Keratinocyte (primary cell): ENCODE data around the gene BUB1. TPM values are rescaled to one million over a fixed set of nuclear protein-coding genes. Genes with fewer than 3 reads are reported as not detected.

Experiments
- DNase-seq: peaks from one replicate; pipeline ENCODE4 v3.0.0-alpha.2; 2011; ENCODE audit warnings: low read depth, missing footprints, low spot score
- FAIRE-seq: peaks from 2 replicates; lab custom pipeline; 2011; peaks lifted over from hg19 to GRCh38; lab: Jason Lieb, UNC
- H2AFZ ChIP-seq: 2 replicates; pipeline ENCODE4 v1.6.0; 2012; ENCODE audit warnings: low read length, control low read depth, inconsistent platforms; ENCODE audit not compliant: control insufficient read depth
- H3K27ac ChIP-seq: 2 replicates; pipeline ENCODE4 v1.5.1; 2011; ENCODE audit warnings: low read length; ENCODE audit not compliant: control insufficient read depth, insufficient read depth
- H3K27me3 ChIP-seq: 3 replicates; pipeline ENCODE4 v1.6.0; 2011; ENCODE audit warnings: low read length; ENCODE audit not compliant: control insufficient read depth, insufficient read depth; ENCODE audit errors: extremely low read depth
- H3K36me3 ChIP-seq, 2 experiments: 2 replicates in 1 of 2; 3 replicates in 1 of 2; pipeline ENCODE4 v1.5.1; 2011; ENCODE audit warnings: low read length in 2 of 2, mild to moderate bottlenecking in 1 of 2; ENCODE audit not compliant: control insufficient read depth in 2 of 2, insufficient read depth in 2 of 2; ENCODE audit errors: extremely low read depth in 1 of 2
- H3K4me1 ChIP-seq: 3 replicates; pipeline ENCODE4 v1.5.1; 2011; ENCODE audit warnings: low read length; ENCODE audit not compliant: control insufficient read depth, insufficient read depth; ENCODE audit errors: extremely low read depth
- H3K4me2 ChIP-seq: 3 replicates; pipeline ENCODE4 v1.6.0; 2011; ENCODE audit warnings: low read depth, low read length; ENCODE audit not compliant: control insufficient read depth, insufficient read depth; ENCODE audit errors: extremely low read depth
- H3K4me3 ChIP-seq, 3 experiments: fragments of 200-600 bp in 1 of 3; sonication (generic) in 1 of 3; 2 replicates in 2 of 3; 3 replicates in 1 of 3; pipeline ENCODE4 v1.5.1; 2011 to 2016; ENCODE audit warnings: low read length in 3 of 3, mild to moderate bottlenecking in 3 of 3, control low read depth in 2 of 3, inconsistent platforms in 1 of 3, low read depth in 1 of 3, mixed read lengths in 1 of 3, mixed run types in 1 of 3, moderate library complexity in 1 of 3; ENCODE audit not compliant: control insufficient read depth in 2 of 3, insufficient read depth in 2 of 3; ENCODE audit errors: extremely low read depth in 1 of 3
- H3K79me2 ChIP-seq: 2 replicates; pipeline ENCODE4 v1.6.0; 2012; ENCODE audit warnings: low read length; ENCODE audit not compliant: control insufficient read depth, insufficient read depth
- H3K9ac ChIP-seq: 3 replicates; pipeline ENCODE4 v1.6.0; 2011; ENCODE audit warnings: low read length; ENCODE audit not compliant: control insufficient read depth, insufficient read depth; ENCODE audit errors: extremely low read depth
- H3K9me1 ChIP-seq: 3 replicates; pipeline ENCODE4 v1.6.0; 2011; ENCODE audit warnings: low read length; ENCODE audit not compliant: control insufficient read depth, insufficient read depth; ENCODE audit errors: extremely low read depth
- H3K9me3 ChIP-seq: 2 replicates; pipeline ENCODE4 v1.5.1; 2012; ENCODE audit warnings: low read depth, low read length; ENCODE audit not compliant: control insufficient read depth
- H4K20me1 ChIP-seq: 3 replicates; pipeline ENCODE4 v1.6.0; 2011; ENCODE audit warnings: low read length; ENCODE audit not compliant: control insufficient read depth, insufficient read depth; ENCODE audit errors: extremely low read depth
- EZH2 ChIP-seq: IDR thresholded peaks from one replicate; pipeline ENCODE4 v1.6.1; 2012; ENCODE audit warnings: inconsistent platforms, mild to moderate bottlenecking, low read length, moderate library complexity
- dilution Hi-C: fragments of 300-500 bp; cut with MboI; formaldehyde crosslinking; loops from one replicate; pipeline ENCODE4 v1.7.0; 2020; ENCODE audit warnings: low sequenced_read_pairs; ENCODE audit not compliant: extremely low pct_ligation_motif_present
- polyA plus RNA-seq, 5 experiments: library from polyadenylated mRNA; depleted of rRNA in 3 of 5; stranded (reverse) in 3 of 5; stranded (forward) in 1 of 5; unstranded in 1 of 5; fragments of >200 nt; gene quantifications; 1 replicate in 1 of 5; 2 replicates in 3 of 5; 3 replicates in 1 of 5; pipeline versions ENCODE4 v1.2.1 to v1.2.3, GENCODE V29; 2011 to 2012; ENCODE audit warnings: missing spikeins in 2 of 5, low read depth in 1 of 5, low replicate concordance in 1 of 5
- TF ChIP-seq, protein P1 (sequence below), 3 experiments: IDR thresholded peaks in 1 of 3; conservative IDR thresholded peaks in 1 of 3; optimal IDR thresholded peaks in 1 of 3; 2 replicates in 2 of 3; 3 replicates in 1 of 3; pipeline versions ENCODE3 to v1.5.1; 2011; ENCODE audit warnings: low read length in 3 of 3, mild to moderate bottlenecking in 3 of 3, moderate library complexity in 2 of 3, control low read depth in 1 of 3, inconsistent platforms in 1 of 3; ENCODE audit not compliant: insufficient read depth in 2 of 3; ENCODE audit errors: extremely low read depth in 1 of 3

The BUB1 gene
- polyA plus RNA-seq, 1 donor (not counting 4 experiments of a cell fraction or from before 2014, with no cell fraction given): 24.7 TPM

DNA sequence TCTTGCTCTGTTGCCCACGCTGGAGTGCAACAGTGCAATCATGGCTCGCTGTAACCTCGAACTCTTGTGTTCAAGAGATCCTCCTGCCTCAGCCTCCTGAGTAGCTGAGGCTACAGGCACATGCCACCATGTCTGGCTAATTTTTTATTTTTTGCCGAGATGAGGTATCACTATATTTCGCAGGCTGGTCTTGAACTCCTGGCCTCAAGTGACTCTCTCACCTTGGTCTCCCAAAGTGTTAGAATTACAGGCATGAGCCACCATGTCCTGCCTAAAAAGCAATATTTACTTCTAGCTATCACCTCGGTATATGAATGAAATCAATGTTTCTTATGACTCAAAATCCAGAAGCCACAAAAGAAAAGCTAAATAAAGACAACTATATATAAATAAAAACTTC lies 2.2 kb downstream of the BUB1 start:
- no peak overlapping the region for H3K4me3 ChIP-seq
- peaks cover 0 to 12% of the 10 kb centered on the region in 2 experiments for H3K36me3 ChIP-seq
- TF ChIP-seq EZH2: no peak
- TF ChIP-seq, protein P1, sequence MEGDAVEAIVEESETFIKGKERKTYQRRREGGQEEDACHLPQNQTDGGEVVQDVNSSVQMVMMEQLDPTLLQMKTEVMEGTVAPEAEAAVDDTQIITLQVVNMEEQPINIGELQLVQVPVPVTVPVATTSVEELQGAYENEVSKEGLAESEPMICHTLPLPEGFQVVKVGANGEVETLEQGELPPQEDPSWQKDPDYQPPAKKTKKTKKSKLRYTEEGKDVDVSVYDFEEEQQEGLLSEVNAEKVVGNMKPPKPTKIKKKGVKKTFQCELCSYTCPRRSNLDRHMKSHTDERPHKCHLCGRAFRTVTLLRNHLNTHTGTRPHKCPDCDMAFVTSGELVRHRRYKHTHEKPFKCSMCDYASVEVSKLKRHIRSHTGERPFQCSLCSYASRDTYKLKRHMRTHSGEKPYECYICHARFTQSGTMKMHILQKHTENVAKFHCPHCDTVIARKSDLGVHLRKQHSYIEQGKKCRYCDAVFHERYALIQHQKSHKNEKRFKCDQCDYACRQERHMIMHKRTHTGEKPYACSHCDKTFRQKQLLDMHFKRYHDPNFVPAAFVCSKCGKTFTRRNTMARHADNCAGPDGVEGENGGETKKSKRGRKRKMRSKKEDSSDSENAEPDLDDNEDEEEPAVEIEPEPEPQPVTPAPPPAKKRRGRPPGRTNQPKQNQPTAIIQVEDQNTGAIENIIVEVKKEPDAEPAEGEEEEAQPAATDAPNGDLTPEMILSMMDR (optimal IDR thresholded peaks at IDR 0.05 in 1 of 3, IDR thresholded peaks at IDR 0.05 in 1 of 3, conservative IDR thresholded peaks at IDR 0.05 in 1 of 3; ENCODE audit: extremely low read depth in 1 of 3, insufficient read depth in 2 of 3, low read length in 3 of 3): no peak
- H3K79me2 ChIP-seq: peaks cover 26% of the 10 kb centered on the region
- DNase-seq (no peak), FAIRE-seq (no peak)
- peaks cover 26% of the 10 kb centered on the region for H3K4me1 ChIP-seq
- no peaks in the 10 kb centered on the region for H3K9me3 ChIP-seq
- H3K4me2 ChIP-seq: no peak overlapping the region
- H3K9ac ChIP-seq: no peak overlapping the region
- H4K20me1 ChIP-seq: no peaks in the 10 kb centered on the region
- no peaks in the 10 kb centered on the region for H3K9me1 ChIP-seq
- no peak overlapping the region for H3K27ac ChIP-seq
- H3K27me3 ChIP-seq: no peaks in the 10 kb centered on the region
- H2AFZ ChIP-seq: no peak overlapping the region
- dilution Hi-C loops: no loop called here

DNA sequence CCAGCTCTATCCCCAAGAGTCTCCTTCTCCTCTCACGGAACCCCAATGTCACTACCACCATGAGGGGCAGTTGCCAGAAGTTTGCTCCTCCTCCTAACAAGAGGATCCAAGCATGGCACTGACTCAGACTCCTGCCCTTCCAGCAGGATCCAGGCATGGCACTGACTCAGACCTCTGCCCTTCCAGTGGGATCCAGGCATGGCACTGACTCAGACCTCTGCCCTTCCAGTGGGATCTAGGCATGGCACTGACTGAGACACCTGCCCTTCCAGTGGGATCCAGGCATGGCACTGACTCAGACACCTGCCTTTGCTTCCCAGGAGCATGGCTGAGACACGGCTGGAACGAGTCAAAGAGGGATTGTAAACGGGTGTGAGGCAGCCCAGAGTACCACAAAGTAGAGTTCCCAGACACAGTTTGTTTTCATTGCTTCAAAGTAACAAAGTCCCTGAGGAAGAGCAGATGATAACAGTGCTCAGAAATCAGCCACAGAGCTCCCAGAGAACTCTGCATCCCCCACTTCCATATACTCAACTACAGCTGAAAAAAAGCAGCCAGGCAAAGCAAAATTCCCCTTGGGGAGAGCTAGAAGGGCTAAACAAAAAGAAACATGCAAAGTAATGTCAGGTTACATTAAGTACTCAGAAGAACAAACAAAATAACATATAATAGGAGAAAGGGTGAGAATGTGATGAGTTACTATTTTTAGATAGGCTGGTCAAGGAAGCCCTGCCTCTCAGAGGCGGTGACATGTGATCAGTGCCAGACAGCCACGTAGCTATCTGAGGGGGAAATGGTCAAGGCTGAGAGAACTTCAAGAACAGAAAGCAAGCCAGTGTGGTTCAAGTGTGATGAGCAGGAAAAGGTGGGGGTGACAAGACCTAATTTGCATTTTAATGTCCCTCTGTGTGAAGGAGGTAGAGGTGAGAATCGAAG lies 3.0 kb downstream of the BUB1 start:
- H3K9me3 ChIP-seq: no peaks in the 10 kb centered on the region
- no peaks in the 10 kb centered on the region for H4K20me1 ChIP-seq
- dilution Hi-C loops: no loop called here
- no peak overlapping the region for H3K4me3 ChIP-seq
- FAIRE-seq: no peak
- no peak overlapping the region for H3K9ac ChIP-seq
- TF ChIP-seq EZH2: no peak
- TF ChIP-seq, protein P1 (optimal IDR thresholded peaks at IDR 0.05 in 1 of 3, IDR thresholded peaks at IDR 0.05 in 1 of 3, conservative IDR thresholded peaks at IDR 0.05 in 1 of 3; ENCODE audit: extremely low read depth in 1 of 3, insufficient read depth in 2 of 3, low read length in 3 of 3): no peak
- H3K79me2 ChIP-seq: peaks cover 26% of the 10 kb centered on the region
- peaks cover 26% of the 10 kb centered on the region for H3K4me1 ChIP-seq
- no peak overlapping the region for H3K4me2 ChIP-seq
- H3K27me3 ChIP-seq: no peaks in the 10 kb centered on the region
- H2AFZ ChIP-seq: no peak overlapping the region
- peaks cover 0 to 12% of the 10 kb centered on the region in 2 experiments for H3K36me3 ChIP-seq
- H3K27ac ChIP-seq: peak overlapping the region; percentile 27
- no peaks in the 10 kb centered on the region for H3K9me1 ChIP-seq
- peak; percentile 48 for DNase-seq
